Osteoblast (primary cell): ENCODE results near the gene TMEM252. TPM values are rescaled to one million over a fixed set of nuclear protein-coding genes. Genes with fewer than 3 reads are reported as not detected.

ENCODE experiments used
- DNase-seq: peaks from one replicate; pipeline ENCODE4 v3.0.0; 2011; ENCODE audit warnings: low spot score, mixed read lengths; ENCODE audit not compliant: insufficient read length; ENCODE audit errors: missing footprints
- H2AFZ ChIP-seq: 2 replicates; pipeline ENCODE4 v1.6.0; 2011; ENCODE audit warnings: mild to moderate bottlenecking, low read length
- H3K27ac ChIP-seq: 2 replicates; pipeline ENCODE4 v1.5.1; 2011; ENCODE audit warnings: mild to moderate bottlenecking, low read depth, low read length, moderate library complexity
- H3K27me3 ChIP-seq: 2 replicates; pipeline ENCODE4 v1.6.0; 2012; ENCODE audit warnings: mild to moderate bottlenecking, control low read depth, inconsistent platforms, low read length, moderate library complexity; ENCODE audit not compliant: insufficient read depth
- H3K36me3 ChIP-seq: 2 replicates; pipeline ENCODE4 v1.5.1; 2011; ENCODE audit warnings: mild to moderate bottlenecking, low read length, control low read depth, moderate library complexity; ENCODE audit not compliant: insufficient read depth
- H3K4me1 ChIP-seq: 2 replicates; pipeline ENCODE4 v1.5.1; 2011; ENCODE audit warnings: mild to moderate bottlenecking, low read length, control low read depth, moderate library complexity; ENCODE audit not compliant: insufficient read depth
- H3K4me2 ChIP-seq: 2 replicates; pipeline ENCODE4 v1.6.0; 2011; ENCODE audit warnings: mild to moderate bottlenecking, low read length; ENCODE audit not compliant: insufficient read depth
- H3K4me3 ChIP-seq: fragments of 200-600 bp; sonication (generic); 3 replicates; pipeline ENCODE4 v1.5.1; 2012; ENCODE audit warnings: mild to moderate bottlenecking, low read length, inconsistent platforms; ENCODE audit not compliant: insufficient read depth
- H3K79me2 ChIP-seq: 2 replicates; pipeline ENCODE4 v1.6.0; 2012; ENCODE audit warnings: mild to moderate bottlenecking, low read length, control low read depth, inconsistent platforms; ENCODE audit not compliant: insufficient read depth
- H3K9me3 ChIP-seq: 2 replicates; pipeline ENCODE4 v1.5.1; 2011; ENCODE audit warnings: low read depth, low read length, control low read depth
- H4K20me1 ChIP-seq: 2 replicates; pipeline ENCODE4 v1.6.0; 2012; ENCODE audit warnings: mild to moderate bottlenecking, low read length, control low read depth; ENCODE audit not compliant: insufficient read depth
- total RNA-seq: library from RNA; depleted of rRNA; stranded (reverse); fragments of >200 nt; gene quantifications from 2 replicates; pipeline ENCODE4 v1.2.3, GENCODE V29; 2012
- TF ChIP-seq, protein P1 (sequence below): IDR thresholded peaks from 2 replicates; pipeline ENCODE4 v1.5.1; 2011; ENCODE audit warnings: mild to moderate bottlenecking, low read depth, low read length, moderate library complexity; ENCODE audit errors: extremely low read depth

Gene TMEM252
- total RNA-seq, 1 donor, result not detected

DNA sequence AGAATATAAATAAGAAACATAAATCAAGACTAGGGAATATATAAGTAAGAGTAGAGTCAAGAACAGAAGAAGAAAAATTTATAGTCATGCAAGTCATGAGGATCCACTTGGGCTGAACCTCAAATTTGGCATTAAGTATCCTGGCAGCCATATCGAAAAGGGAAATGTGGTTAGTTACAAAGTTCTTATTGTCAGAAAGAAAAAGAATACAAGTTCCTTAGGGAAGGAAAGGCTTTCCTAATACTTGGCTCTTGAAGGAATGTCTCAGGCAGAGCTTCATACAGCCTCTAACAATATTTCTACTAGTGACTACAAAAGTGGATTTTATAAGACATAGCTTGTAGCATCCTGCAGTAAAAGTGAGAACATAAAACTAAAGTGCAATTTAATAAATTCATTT lies 45.4 kb downstream of the TMEM252 start:
- Histone ChIP-seq H3K27ac (no peak overlapping the region), H4K20me1 (no peaks in the 10 kb centered on the region), H3K9me3 (no peaks in the 10 kb centered on the region), H3K4me3 (no peak overlapping the region), H3K79me2 (no peaks in the 10 kb centered on the region), H3K36me3 (no peaks in the 10 kb centered on the region), H3K4me2 (no peak overlapping the region), H2AFZ (no peak overlapping the region), H3K4me1 (no peaks in the 10 kb centered on the region), H3K27me3 (no peaks in the 10 kb centered on the region)
- DNase-seq, result no peak
- TF ChIP-seq, protein P1, sequence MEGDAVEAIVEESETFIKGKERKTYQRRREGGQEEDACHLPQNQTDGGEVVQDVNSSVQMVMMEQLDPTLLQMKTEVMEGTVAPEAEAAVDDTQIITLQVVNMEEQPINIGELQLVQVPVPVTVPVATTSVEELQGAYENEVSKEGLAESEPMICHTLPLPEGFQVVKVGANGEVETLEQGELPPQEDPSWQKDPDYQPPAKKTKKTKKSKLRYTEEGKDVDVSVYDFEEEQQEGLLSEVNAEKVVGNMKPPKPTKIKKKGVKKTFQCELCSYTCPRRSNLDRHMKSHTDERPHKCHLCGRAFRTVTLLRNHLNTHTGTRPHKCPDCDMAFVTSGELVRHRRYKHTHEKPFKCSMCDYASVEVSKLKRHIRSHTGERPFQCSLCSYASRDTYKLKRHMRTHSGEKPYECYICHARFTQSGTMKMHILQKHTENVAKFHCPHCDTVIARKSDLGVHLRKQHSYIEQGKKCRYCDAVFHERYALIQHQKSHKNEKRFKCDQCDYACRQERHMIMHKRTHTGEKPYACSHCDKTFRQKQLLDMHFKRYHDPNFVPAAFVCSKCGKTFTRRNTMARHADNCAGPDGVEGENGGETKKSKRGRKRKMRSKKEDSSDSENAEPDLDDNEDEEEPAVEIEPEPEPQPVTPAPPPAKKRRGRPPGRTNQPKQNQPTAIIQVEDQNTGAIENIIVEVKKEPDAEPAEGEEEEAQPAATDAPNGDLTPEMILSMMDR, result no peak

DNA sequence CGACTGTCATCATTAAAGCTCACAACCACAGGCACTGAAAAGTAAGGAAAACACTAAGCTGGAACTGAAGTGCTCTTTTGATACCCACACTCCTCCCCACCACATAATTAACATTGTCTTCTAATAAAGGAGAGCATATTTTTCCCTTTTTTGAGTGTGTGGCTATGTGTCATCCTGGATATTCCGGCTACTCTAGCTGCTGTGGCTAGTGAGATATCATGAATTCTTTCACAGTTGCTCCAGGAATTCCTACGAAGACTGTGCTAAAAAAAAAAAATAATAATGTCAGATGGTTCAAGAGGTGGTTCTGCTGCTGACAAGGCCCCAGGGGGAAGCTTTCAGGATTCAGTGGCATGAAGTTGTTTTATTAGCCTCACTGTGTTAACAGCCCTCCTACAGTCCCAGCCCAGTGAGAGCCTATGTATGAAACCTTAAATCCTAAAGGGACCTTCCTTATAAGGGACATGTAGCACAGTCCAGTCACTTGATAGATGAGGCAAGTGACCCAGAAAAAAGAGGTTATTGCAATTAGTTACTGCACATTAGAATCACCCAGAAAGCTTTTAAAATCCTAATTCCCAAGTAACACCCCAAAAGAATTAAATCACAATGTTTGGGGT lies 46.6 kb downstream of the TMEM252 start:
- no peak for DNase-seq
- Histone ChIP-seq H2AFZ (no peak overlapping the region), H4K20me1 (no peaks in the 10 kb centered on the region), H3K4me1 (no peaks in the 10 kb centered on the region), H3K36me3 (no peaks in the 10 kb centered on the region), H3K79me2 (no peaks in the 10 kb centered on the region), H3K27me3 (no peaks in the 10 kb centered on the region), H3K9me3 (no peaks in the 10 kb centered on the region), H3K4me2 (no peak overlapping the region), H3K27ac (no peak overlapping the region), H3K4me3 (no peak overlapping the region)
- TF ChIP-seq, protein P1, result no peak

DNA sequence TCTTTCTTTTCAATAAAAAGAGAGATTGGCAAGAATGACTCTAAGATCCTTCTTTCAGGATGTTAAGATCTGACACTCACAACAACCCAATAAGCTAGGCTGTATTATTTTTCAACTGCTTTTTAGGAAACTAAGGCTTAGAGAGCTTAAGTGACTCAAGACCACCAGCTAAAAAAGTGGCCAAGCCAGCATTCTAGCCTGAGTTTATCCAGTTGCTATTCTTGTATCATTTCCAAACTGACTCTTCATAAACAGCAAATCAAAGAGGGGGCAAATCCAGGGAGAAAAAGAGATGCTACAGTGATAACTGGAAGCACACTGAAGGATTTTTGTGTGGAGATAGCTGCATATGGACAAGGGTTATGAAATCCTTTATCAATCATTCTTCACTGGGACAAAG lies 47.1 kb downstream of the TMEM252 start:
- H3K79me2 ChIP-seq, result no peaks in the 10 kb centered on the region

DNA sequence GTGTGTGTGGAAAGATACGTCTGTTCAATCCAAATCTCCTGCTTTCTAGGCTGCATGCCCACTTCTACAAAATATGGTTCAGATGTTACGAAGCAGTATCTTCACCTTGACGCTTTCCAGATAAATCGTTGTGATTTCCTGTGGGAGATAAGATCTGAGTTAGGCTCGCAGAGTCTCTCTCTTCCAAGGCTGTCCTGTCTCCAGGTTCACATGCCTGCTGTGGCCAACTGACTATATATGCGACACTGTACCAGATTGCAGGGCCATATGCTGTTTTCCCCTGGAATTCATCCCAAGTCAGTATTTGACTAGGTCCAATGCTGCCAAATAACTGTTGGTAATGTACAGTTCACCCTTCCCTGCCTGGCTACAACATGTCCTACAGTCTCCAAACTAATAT lies 47.9 kb downstream of the TMEM252 start:
- Histone ChIP-seq H3K79me2 (no peaks in the 10 kb centered on the region), H3K4me2 (no peak overlapping the region), H2AFZ (no peak overlapping the region), H4K20me1 (no peaks in the 10 kb centered on the region), H3K27me3 (no peaks in the 10 kb centered on the region), H3K4me1 (no peaks in the 10 kb centered on the region), H3K36me3 (no peaks in the 10 kb centered on the region), H3K9me3 (no peaks in the 10 kb centered on the region), H3K4me3 (no peak overlapping the region), H3K27ac (no peak overlapping the region)
- DNase-seq, result no peak
- TF ChIP-seq, protein P1, result no peak

More for the DNA sequence above, 47.1 kb downstream of the TMEM252 start:
- H4K20me1 ChIP-seq, result no peaks in the 10 kb centered on the region
- H3K9me3 ChIP-seq, result no peaks in the 10 kb centered on the region
- no peak overlapping the region for H2AFZ ChIP-seq
- H3K27ac ChIP-seq, result no peak overlapping the region
- H3K4me1 ChIP-seq, result no peaks in the 10 kb centered on the region
- no peak for DNase-seq
- no peak overlapping the region for H3K4me3 ChIP-seq
- H3K27me3 ChIP-seq, result no peaks in the 10 kb centered on the region
- H3K36me3 ChIP-seq, result no peaks in the 10 kb centered on the region
- no peak overlapping the region for H3K4me2 ChIP-seq
- TF ChIP-seq, protein P1, result no peak
